Measurements from ENCODE around the gene CD160. TPM values are rescaled to one million over a fixed set of nuclear protein-coding genes. Genes with fewer than 3 reads are reported as not detected.

Gene CD160
- total and polyA plus RNA-seq, 2 of the 4 experiments (the other 2 are of a cell fraction) = not detected

GRCh38 chr1:145788580-145788979 lies 69.3 kb downstream of the CD160 start:
- whole genome bisulfite sequencing, 2 experiments (ENCODE audit: extremely low coverage in 2 of 2, insufficient read length in 1 of 2) = 100% methylated on average over 2 of the region's 3 CpGs; no CpG with 5 or more reads in 1 of the 2 experiments
- intact Hi-C loops (cut with micrococcal nuclease) = no loop called here
- H3K4ac ChIP-seq (ENCODE audit: low read depth, low read length) = no peak overlapping the region
- H3K18ac ChIP-seq (ENCODE audit: low read depth, low read length) = no peak overlapping the region
- no peaks in the 10 kb centered on the region for H3K27me3 ChIP-seq (ENCODE audit: control insufficient read depth, insufficient read depth, low read length)
- dilution Hi-C loops (cut with HindIII; ENCODE audit: low sequenced_read_pairs, unreplicated experiment) = no loop called here
- H3K9me3 ChIP-seq (ENCODE audit: control insufficient read depth, insufficient read depth, low read length) = no peaks in the 10 kb centered on the region
- H3K36me3 ChIP-seq (ENCODE audit: control insufficient read depth, insufficient read depth, low read length) = peaks cover 10% of the 10 kb centered on the region
- no peak overlapping the region for H2AK9ac ChIP-seq (replicated peaks; ENCODE audit: low read depth, low read length, poor library complexity)
- no peak overlapping the region for H3K4me2 ChIP-seq (ENCODE audit: low read depth, low read length)
- TF ChIP-seq, protein P1, sequence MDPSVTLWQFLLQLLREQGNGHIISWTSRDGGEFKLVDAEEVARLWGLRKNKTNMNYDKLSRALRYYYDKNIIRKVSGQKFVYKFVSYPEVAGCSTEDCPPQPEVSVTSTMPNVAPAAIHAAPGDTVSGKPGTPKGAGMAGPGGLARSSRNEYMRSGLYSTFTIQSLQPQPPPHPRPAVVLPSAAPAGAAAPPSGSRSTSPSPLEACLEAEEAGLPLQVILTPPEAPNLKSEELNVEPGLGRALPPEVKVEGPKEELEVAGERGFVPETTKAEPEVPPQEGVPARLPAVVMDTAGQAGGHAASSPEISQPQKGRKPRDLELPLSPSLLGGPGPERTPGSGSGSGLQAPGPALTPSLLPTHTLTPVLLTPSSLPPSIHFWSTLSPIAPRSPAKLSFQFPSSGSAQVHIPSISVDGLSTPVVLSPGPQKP (IDR thresholded peaks at IDR 0.05; ENCODE audit: borderline replicate concordance, low read depth, low read length) = no peak
- no peak for TF ChIP-seq CHD1 (IDR thresholded peaks at IDR 0.05; ENCODE audit: low read depth, low read length)
- TF ChIP-seq RFX5 (IDR thresholded peaks at IDR 0.05; ENCODE audit: low read depth, low read length) = no peak
- no peak for TF ChIP-seq FOS (IDR thresholded peaks at IDR 0.05; ENCODE audit: low read depth, low read length)
- TF ChIP-seq RAD21 (IDR thresholded peaks at IDR 0.05; ENCODE audit: low read length) = no peak
- TF ChIP-seq SMC3 (IDR thresholded peaks at IDR 0.05; ENCODE audit: low read depth, low read length) = no peak
- no peak for TF ChIP-seq MAZ (IDR thresholded peaks at IDR 0.05; ENCODE audit: borderline replicate concordance, low read depth, low read length)
- no peak for TF ChIP-seq NFE2L2 (IDR thresholded peaks at IDR 0.05; ENCODE audit: low read depth, low read length)
- TF ChIP-seq RCOR1 (IDR thresholded peaks at IDR 0.05; ENCODE audit: insufficient replicate concordance, low read length) = no peak
- no peak for TF ChIP-seq CTCF (conservative IDR thresholded peaks at IDR 0.05; ENCODE audit: low read depth, low read length)
- TF ChIP-seq MAFK (IDR thresholded peaks at IDR 0.05; ENCODE audit: low read depth, low read length) = no peak
- TF ChIP-seq CEBPB (IDR thresholded peaks at IDR 0.05; ENCODE audit: low read depth, low read length) = no peak
- TF ChIP-seq POLR2A (IDR thresholded peaks at IDR 0.05; ENCODE audit: low read depth, low read length) = no peak
- TF ChIP-seq MXI1 (IDR thresholded peaks at IDR 0.05; ENCODE audit: borderline replicate concordance, low read depth, low read length) = no peak
- no peak for TF ChIP-seq BHLHE40 (IDR thresholded peaks at IDR 0.05; ENCODE audit: low read depth, low read length)
- TF ChIP-seq, protein P2, sequence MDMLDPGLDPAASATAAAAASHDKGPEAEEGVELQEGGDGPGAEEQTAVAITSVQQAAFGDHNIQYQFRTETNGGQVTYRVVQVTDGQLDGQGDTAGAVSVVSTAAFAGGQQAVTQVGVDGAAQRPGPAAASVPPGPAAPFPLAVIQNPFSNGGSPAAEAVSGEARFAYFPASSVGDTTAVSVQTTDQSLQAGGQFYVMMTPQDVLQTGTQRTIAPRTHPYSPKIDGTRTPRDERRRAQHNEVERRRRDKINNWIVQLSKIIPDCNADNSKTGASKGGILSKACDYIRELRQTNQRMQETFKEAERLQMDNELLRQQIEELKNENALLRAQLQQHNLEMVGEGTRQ (IDR thresholded peaks at IDR 0.05; ENCODE audit: low read depth, low read length) = no peak
- peak overlapping the region; percentile 47; the same call in 1 of the 2 replicates for H3K23ac ChIP-seq (ENCODE audit: low read depth, low read length)
- no peak overlapping the region for H4K5ac ChIP-seq (ENCODE audit: low read depth, low read length)
- H3K4me1 ChIP-seq (ENCODE audit: control insufficient read depth, insufficient read depth, low read length) = peaks cover 2% of the 10 kb centered on the region; the same call in 1 of the 2 replicates
- no peak for DNase-seq
- H2BK5ac ChIP-seq (ENCODE audit: low read depth, low read length, poor library complexity, severe bottlenecking) = no peak overlapping the region
- ChIA-PET CTCF (interaction anchor here (0.9 kb wide), 1 partner anchor 13 kb away, joined by 3 read pairs; no protein-coding TSS in a partner anchor), POLR2A (ENCODE audit: unreplicated experiment) (no interaction called here)
- no peak overlapping the region for H3K56ac ChIP-seq (ENCODE audit: extremely low read depth, insufficient read depth, low read length)
- H3K79me1 ChIP-seq (ENCODE audit: low read depth in 1 of 2, low read length in 2 of 2) = peaks cover 17 to 66% of the 10 kb centered on the region in 2 experiments
- peaks cover 2% of the 10 kb centered on the region for H3K9me1 ChIP-seq (ENCODE audit: insufficient read depth, low read length)
- no peak overlapping the region for H3K27ac ChIP-seq (ENCODE audit: insufficient read depth, low read length)
- in situ Hi-C loops (cut with MboI; ENCODE audit: low sequenced_read_pairs) = no loop called here
- 0 out of 2 replicates have a peak, but pooled peaks cover 3% of the 10 kb centered on the region for H4K20me1 ChIP-seq (ENCODE audit: insufficient read depth, low read length)
- no peak overlapping the region for H4K91ac ChIP-seq (ENCODE audit: insufficient read depth, low read depth, low read length)
- no peak overlapping the region for H3K14ac ChIP-seq (replicated peaks; ENCODE audit: low read depth, low read length)
- no peak overlapping the region for H2BK120ac ChIP-seq (ENCODE audit: low read depth, low read length)
- H2BK20ac ChIP-seq (ENCODE audit: low read depth, low read length) = no peak overlapping the region
- no peak overlapping the region for H2BK15ac ChIP-seq (ENCODE audit: low read depth, low read length)
- ATAC-seq (ENCODE audit: low read depth) = no peak
- H3K4me3 ChIP-seq (ENCODE audit: insufficient read depth, low read depth, low read length) = no peak overlapping the region
- no peak overlapping the region for H2AK5ac ChIP-seq (ENCODE audit: low read depth, low read length)
- no peak overlapping the region for H2AFZ ChIP-seq (replicated peaks; ENCODE audit: low read length, poor library complexity)
- no peak overlapping the region for H3K9ac ChIP-seq (ENCODE audit: low read depth, low read length)
- BruUV-seq (replicated peaks) = no TSS peak
- no peak overlapping the region for H4K8ac ChIP-seq (ENCODE audit: low read depth in 2 of 2, low read length in 2 of 2)
